Hepatocyte (in vitro differentiated cells): ENCODE measurements around the gene FNDC3B. TPM values are rescaled to one million over a fixed set of nuclear protein-coding genes. Genes with fewer than 3 reads are reported as not detected.

Experiments
- DNase-seq: peaks from one replicate; pipeline ENCODE4 v3.0.0-alpha.2; 2016; ENCODE audit warnings: low spot score
- H2AFZ ChIP-seq: fragments of 200-600 bp; sonication (generic); 2 replicates; pipeline ENCODE4 v1.6.0; 2016; ENCODE audit warnings: antibody characterized with exemption, mild to moderate bottlenecking
- H3K27ac ChIP-seq: fragments of 200-600 bp; sonication (generic); 2 replicates; pipeline ENCODE4 v1.5.1; 2016; ENCODE audit warnings: mild to moderate bottlenecking
- H3K27me3 ChIP-seq: fragments of 200-600 bp; sonication (generic); 2 replicates; pipeline ENCODE4 v1.6.1; 2016
- H3K36me3 ChIP-seq: fragments of 200-600 bp; sonication (generic); replicated peaks from 2 replicates; pipeline ENCODE4 v1.5.1; 2016; ENCODE audit warnings: low read depth; ENCODE audit not compliant: insufficient read depth
- H3K4me1 ChIP-seq: fragments of 200-600 bp; sonication (generic); 2 replicates; pipeline ENCODE4 v1.5.1; 2016; ENCODE audit warnings: mild to moderate bottlenecking, moderate library complexity; ENCODE audit not compliant: insufficient read depth
- H3K4me2 ChIP-seq: fragments of 200-600 bp; sonication (generic); 2 replicates; pipeline ENCODE4 v1.6.0; 2016
- H3K4me3 ChIP-seq: fragments of 200-600 bp; sonication (generic); 2 replicates; pipeline ENCODE4 v1.5.1; 2016; ENCODE audit warnings: mild to moderate bottlenecking
- H3K79me2 ChIP-seq: fragments of 200-600 bp; sonication (generic); 2 replicates; pipeline ENCODE4 v1.6.0; 2017; ENCODE audit warnings: mild to moderate bottlenecking
- H3K9me2 ChIP-seq: fragments of 200-600 bp; sonication (generic); replicated peaks from 2 replicates; pipeline ENCODE4 v1.6.0; 2017; ENCODE audit warnings: mild to moderate bottlenecking; ENCODE audit not compliant: insufficient read depth
- H3K9me3 ChIP-seq: fragments of 200-600 bp; sonication (generic); 2 replicates; pipeline ENCODE4 v1.5.1; 2016; ENCODE audit warnings: low read depth, mild to moderate bottlenecking
- H4K20me1 ChIP-seq: fragments of 200-600 bp; sonication (generic); 2 replicates; pipeline ENCODE4 v1.6.0; 2016; ENCODE audit warnings: mild to moderate bottlenecking; ENCODE audit not compliant: insufficient read depth, poor library complexity, severe bottlenecking
- EZH2 ChIP-seq: fragments of 200-600 bp; sonication (generic); IDR thresholded peaks from 2 replicates; pipeline ENCODE4 v1.6.1; 2016; ENCODE audit warnings: antibody characterized with exemption, mild to moderate bottlenecking, borderline replicate concordance
- EZH2phosphoT487 ChIP-seq: fragments of 200-600 bp; sonication (generic); IDR thresholded peaks from one replicate; pipeline ENCODE4 v1.6.1; 2018; ENCODE audit warnings: antibody characterized with exemption, mild to moderate bottlenecking, low read depth, moderate library complexity; ENCODE audit not compliant: unreplicated experiment, severe bottlenecking
- WGBS: methylation state at CpG from one replicate; pipeline ENCODE4 v1.1.6; 2016; ENCODE audit warnings: low lambda C conversion rate; ENCODE audit errors: missing lambda C conversion rate; 5-methylcytosine and 5-hydroxymethylcytosine counted together
- polyA plus RNA-seq: library from polyadenylated mRNA; unstranded; fragments of >200 nt; fragmentation: Nextera tagmentation; extraction: Ambion mirVana; gene quantifications from 2 replicates; pipeline ENCODE4 v1.2.1, GENCODE V29; 2016
- total RNA-seq: library from RNA; depleted of rRNA; stranded (reverse); fragments of >200 nt; gene quantifications from 2 replicates; pipeline ENCODE4 v1.2.3, GENCODE V29; 2014
- TF ChIP-seq, protein P1 (sequence below): fragments of 200-600 bp; sonication (generic); IDR thresholded peaks from 2 replicates; pipeline ENCODE4 v1.5.1; 2016; ENCODE audit warnings: antibody characterized with exemption, mild to moderate bottlenecking; ENCODE audit not compliant: poor library complexity

FNDC3B gene
- total and polyA plus RNA-seq, 2 experiments from 2014 or later, result 61.2 to 113 TPM

- no peaks in the 10 kb centered on the region for H3K9me3 ChIP-seq
- H3K4me3 ChIP-seq, result no peak overlapping the region
- WGBS, result 86% methylated on average over 5 of the region's 5 CpGs
- no peaks in the 10 kb centered on the region for H3K4me1 ChIP-seq
- no peaks in the 10 kb centered on the region for H3K27me3 ChIP-seq
- no peak overlapping the region for H3K27ac ChIP-seq
- TF ChIP-seq EZH2phosphoT487 (no peak), EZH2 (no peak)
- TF ChIP-seq, protein P1, sequence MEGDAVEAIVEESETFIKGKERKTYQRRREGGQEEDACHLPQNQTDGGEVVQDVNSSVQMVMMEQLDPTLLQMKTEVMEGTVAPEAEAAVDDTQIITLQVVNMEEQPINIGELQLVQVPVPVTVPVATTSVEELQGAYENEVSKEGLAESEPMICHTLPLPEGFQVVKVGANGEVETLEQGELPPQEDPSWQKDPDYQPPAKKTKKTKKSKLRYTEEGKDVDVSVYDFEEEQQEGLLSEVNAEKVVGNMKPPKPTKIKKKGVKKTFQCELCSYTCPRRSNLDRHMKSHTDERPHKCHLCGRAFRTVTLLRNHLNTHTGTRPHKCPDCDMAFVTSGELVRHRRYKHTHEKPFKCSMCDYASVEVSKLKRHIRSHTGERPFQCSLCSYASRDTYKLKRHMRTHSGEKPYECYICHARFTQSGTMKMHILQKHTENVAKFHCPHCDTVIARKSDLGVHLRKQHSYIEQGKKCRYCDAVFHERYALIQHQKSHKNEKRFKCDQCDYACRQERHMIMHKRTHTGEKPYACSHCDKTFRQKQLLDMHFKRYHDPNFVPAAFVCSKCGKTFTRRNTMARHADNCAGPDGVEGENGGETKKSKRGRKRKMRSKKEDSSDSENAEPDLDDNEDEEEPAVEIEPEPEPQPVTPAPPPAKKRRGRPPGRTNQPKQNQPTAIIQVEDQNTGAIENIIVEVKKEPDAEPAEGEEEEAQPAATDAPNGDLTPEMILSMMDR, result no peak
- no peaks in the 10 kb centered on the region for H4K20me1 ChIP-seq
- H3K79me2 ChIP-seq, result peaks cover 10% of the 10 kb centered on the region
- no peak for DNase-seq
- H2AFZ ChIP-seq, result no peak overlapping the region
- H3K4me2 ChIP-seq, result no peak overlapping the region
- no peaks in the 10 kb centered on the region for H3K36me3 ChIP-seq
- no peaks in the 10 kb centered on the region for H3K9me2 ChIP-seq
These were observed 352.4 kb downstream of the FNDC3B start for GRCh38 chr3:172391592-172392302.

GRCh38 chr3:172394692-172395091, 355.3 kb downstream of the FNDC3B start:
- no peaks in the 10 kb centered on the region for H4K20me1 ChIP-seq
- 97% methylated on average over 2 of the region's 2 CpGs for WGBS

DNA sequence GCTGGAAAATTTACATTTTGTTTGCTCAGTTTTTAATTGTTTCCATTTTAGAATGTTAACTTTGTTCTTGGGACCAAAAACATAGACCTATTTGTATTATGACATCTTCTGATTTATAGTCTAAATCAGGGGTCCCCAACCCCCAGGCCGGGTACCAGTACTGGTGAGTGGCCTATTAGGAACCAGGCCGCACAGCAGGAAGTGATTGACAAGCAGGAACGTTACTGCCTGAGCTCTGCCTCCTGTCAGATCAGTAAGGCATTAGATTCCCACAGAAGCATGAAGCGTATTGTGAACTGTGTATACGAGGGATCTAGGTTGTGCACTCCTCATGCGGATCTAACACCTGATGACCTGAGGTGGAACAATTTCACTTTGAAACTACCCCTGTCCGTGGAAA, 357.0 kb downstream of the FNDC3B start:
- Histone ChIP-seq H3K27ac (no peak overlapping the region), H3K9me2 (no peaks in the 10 kb centered on the region), H3K9me3 (no peaks in the 10 kb centered on the region), H3K4me2 (no peak overlapping the region), H3K79me2 (peaks cover 7% of the 10 kb centered on the region), H2AFZ (no peak overlapping the region), H3K4me3 (no peak overlapping the region), H3K36me3 (no peaks in the 10 kb centered on the region), H3K27me3 (no peaks in the 10 kb centered on the region), H4K20me1 (no peaks in the 10 kb centered on the region), H3K4me1 (no peaks in the 10 kb centered on the region)
- TF ChIP-seq EZH2phosphoT487 (no peak), EZH2 (no peak)
- TF ChIP-seq, protein P1, result no peak
- WGBS, result 88% methylated on average over 7 of the region's 7 CpGs
- no peak for DNase-seq

More at GRCh38 chr3:172394692-172395091, 355.3 kb downstream of the FNDC3B start:
- Histone ChIP-seq H3K27ac (no peak overlapping the region), H3K27me3 (no peaks in the 10 kb centered on the region), H3K4me3 (no peak overlapping the region), H3K4me1 (no peaks in the 10 kb centered on the region), H3K4me2 (no peak overlapping the region), H3K9me2 (no peaks in the 10 kb centered on the region), H3K79me2 (peaks cover 7% of the 10 kb centered on the region), H3K36me3 (no peaks in the 10 kb centered on the region), H3K9me3 (no peaks in the 10 kb centered on the region), H2AFZ (no peak overlapping the region)
- TF ChIP-seq, protein P1, result no peak
- no peak for TF ChIP-seq EZH2
- TF ChIP-seq EZH2phosphoT487, result no peak
- DNase-seq, result no peak
